VCaP (cell line): Measurements from ENCODE around the gene SMAD2.

Experiments used
- H3K27ac ChIP-seq: fragments of 450-650 bp; 2 replicates; pipeline ENCODE4 v1.5.1; 2017
- TF ChIP-seq, protein P1 (sequence below): fragments of 450-650 bp; conservative IDR thresholded peaks from 2 replicates; pipeline ENCODE4 v1.5.1; 2017; ENCODE audit warnings: mild to moderate bottlenecking, moderate library complexity

Gene SMAD2

GRCh38 chr18:47893939-47894699 is 36.3 kb downstream of the SMAD2 start:
- TF ChIP-seq, protein P1, sequence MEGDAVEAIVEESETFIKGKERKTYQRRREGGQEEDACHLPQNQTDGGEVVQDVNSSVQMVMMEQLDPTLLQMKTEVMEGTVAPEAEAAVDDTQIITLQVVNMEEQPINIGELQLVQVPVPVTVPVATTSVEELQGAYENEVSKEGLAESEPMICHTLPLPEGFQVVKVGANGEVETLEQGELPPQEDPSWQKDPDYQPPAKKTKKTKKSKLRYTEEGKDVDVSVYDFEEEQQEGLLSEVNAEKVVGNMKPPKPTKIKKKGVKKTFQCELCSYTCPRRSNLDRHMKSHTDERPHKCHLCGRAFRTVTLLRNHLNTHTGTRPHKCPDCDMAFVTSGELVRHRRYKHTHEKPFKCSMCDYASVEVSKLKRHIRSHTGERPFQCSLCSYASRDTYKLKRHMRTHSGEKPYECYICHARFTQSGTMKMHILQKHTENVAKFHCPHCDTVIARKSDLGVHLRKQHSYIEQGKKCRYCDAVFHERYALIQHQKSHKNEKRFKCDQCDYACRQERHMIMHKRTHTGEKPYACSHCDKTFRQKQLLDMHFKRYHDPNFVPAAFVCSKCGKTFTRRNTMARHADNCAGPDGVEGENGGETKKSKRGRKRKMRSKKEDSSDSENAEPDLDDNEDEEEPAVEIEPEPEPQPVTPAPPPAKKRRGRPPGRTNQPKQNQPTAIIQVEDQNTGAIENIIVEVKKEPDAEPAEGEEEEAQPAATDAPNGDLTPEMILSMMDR, result no peak
- H3K27ac ChIP-seq, result no peak overlapping the region

DNA sequence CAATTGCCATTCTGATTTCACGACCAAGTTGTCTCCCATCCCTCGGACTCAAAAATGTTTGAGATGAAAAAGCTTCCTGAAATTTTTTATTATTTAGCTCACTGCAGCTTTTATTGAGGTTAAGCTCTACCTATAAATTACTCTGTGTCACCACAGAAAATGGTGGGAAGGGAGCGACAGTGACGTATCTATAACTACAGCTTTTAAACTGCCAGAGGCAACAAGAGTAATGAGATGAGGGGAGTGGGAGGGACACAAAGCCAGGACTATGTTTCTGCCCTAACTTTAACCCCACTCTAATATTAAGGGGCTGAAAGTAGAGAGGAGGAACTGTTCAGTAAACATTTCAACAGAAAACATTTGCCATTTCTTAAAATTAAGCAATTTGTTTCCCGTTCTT is 37.4 kb downstream of the SMAD2 start:
- TF ChIP-seq, protein P1, result no peak
- H3K27ac ChIP-seq, result no peak overlapping the region

DNA sequence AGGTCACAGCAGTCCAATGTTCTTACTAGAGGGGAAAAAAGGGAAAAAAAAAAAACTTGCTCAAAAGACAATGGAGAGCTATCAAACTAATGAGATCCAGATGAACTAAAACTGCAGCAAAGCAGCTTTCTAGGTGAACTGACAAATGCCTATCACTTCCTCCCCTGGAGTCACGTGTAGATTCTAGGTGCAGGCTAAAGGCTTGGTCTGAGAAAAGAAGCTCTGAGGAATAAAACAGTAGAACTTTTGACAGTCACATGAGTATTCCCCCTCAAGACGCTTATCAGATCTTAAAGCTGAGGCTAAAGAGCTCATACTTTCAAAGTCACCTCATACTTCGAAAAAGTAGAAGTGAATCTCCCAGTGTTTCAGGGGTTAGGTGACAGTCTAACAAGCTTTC is 42.3 kb downstream of the SMAD2 start:
- H3K27ac ChIP-seq, result no peak overlapping the region
- TF ChIP-seq, protein P1, result no peak

DNA sequence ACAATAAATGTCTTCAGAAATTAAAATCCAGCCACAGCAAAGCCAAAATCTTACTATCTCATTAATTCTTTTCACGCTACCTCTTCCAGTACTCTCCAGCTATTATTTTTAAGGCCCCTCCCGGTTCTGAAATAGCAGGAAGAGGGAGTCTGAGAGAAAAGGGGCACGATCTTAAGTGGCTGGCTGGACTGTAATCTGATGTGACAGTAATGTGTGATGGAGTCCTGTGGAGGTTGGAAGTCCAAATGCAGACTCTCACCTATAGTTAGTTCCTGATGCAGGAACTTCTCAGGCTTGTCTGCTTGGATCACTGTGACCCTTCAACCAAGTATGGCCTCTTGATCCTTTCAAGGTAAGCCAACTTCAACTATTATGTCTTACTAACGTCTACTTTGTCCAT is 43.2 kb downstream of the SMAD2 start:
- no peak overlapping the region for H3K27ac ChIP-seq
- TF ChIP-seq, protein P1, result no peak

DNA sequence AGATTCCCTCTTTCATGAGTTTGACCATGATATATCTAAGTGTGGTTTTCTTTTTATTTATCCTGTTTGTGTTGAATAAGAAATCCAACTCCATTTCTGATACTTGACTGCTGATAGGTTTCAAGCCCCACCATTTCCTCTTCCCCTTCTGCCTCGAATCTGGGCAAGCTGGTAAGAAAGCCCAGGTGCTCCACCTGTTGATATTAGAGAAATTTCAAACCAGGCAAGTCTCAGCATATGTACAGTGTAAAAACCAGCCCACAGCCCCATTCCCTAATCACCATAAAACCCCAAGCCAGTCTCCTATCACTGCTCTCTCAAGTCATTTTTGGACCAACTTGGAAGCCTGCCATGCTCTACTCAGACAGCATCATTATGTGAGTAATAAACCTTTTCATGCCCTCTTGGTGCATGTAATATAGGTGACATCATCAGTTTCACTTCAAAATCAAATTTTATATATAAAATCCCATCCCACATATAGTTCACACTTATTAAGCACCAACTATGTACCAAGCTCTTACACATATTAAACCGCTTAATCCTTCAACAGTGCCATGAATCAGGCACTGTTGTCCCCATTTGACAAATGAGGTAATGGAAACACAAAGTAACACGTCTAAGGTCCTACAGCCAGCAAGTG is 46.6 kb downstream of the SMAD2 start:
- TF ChIP-seq, protein P1, result no peak
- no peak overlapping the region for H3K27ac ChIP-seq

- TF ChIP-seq, protein P1, result no peak
- H3K27ac ChIP-seq, result no peak overlapping the region
Observed at GRCh38 chr18:47882641-47883040, 47.8 kb downstream of the SMAD2 start.

DNA sequence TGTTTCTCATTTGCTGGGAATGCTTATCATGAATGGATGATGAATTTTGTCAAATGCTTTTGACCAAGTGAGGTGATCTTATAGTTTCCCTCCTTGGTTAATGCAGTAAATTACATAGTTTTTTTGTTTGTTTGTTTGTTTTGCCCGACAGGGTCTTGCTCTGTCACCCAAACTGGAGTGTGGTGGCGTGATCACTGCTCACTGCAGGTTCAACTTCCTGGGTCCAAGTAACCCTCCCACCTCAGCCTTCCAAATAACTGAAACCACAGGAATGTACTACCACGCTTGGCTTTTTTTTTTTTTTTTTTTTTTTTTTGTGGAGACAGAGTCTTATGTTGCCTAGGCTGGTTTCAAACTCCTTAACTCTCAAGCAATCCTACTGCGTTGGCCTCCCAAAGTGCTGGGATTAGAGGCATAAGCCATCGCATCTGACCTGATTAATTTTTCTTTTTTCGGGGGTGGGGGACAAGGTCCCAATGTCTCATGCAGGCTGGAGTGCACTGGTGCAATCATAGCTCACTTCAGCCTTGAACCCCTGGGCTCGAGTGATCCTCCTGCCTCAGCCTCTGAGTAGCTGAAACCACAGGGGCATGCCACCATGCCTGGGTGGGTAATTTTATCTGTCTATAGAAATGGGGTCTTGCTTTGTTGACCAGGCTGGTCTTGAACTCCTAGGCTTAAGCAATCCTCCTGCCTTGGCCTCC is 48.6 kb downstream of the SMAD2 start:
- H3K27ac ChIP-seq, result no peak overlapping the region
- TF ChIP-seq, protein P1, result no peak
